HepG2 (cell line): ENCODE results near the gene DNAAF8. TPM values are rescaled to one million over a fixed set of nuclear protein-coding genes. Genes with fewer than 3 reads are reported as not detected.

Source experiments
- ATAC-seq: fragments of 200-7000 bp; cut with Tn5 transposase; 3 replicates; pipeline ENCODE4 v1.9.1; 2020; ENCODE audit warnings: mild to moderate bottlenecking, moderate library complexity
- BruUV-seq: library from RNA; stranded (reverse); fragments of 400-500 nt; replicated peaks from 2 replicates; lab custom pipeline; 2021; lab: Mats Ljungman, UMichigan
- CTCF ChIA-PET: fragments of 300-600 bp; formaldehyde crosslinking; extraction: SDS; loops from one replicate; lab custom pipeline; 2021; ENCODE audit warnings: low total read pairs, inconsistent platforms, low intra/inter-chr PET ratio; lab: Yijun Ruan, JAX
- POLR2A ChIA-PET: fragments of 350-600 bp; sonication (Branson Sonifier 250); formaldehyde crosslinking; loops from one replicate; lab custom pipeline; 2020; ENCODE audit warnings: antibody characterized with exemption, inconsistent platforms; lab: Yijun Ruan, JAX
- DNase-seq: peaks from one replicate; pipeline ENCODE4 v3.0.0-alpha.2; 2015; ENCODE audit warnings: low spot score
- FAIRE-seq: peaks from 3 replicates; lab custom pipeline; 2011; peaks lifted over from hg19 to GRCh38; lab: Jason Lieb, UNC
- H2AFZ ChIP-seq: one replicate; pipeline ENCODE4 v1.6.1; 2011; ENCODE audit warnings: low read length, inconsistent platforms
- H3K27ac ChIP-seq: fragments of 300-600 bp; 3 replicates; pipeline ENCODE4 v1.8.0; 2011; ENCODE audit warnings: mixed run types, mild to moderate bottlenecking, mixed read lengths, low read length, inconsistent platforms; ENCODE audit not compliant: insufficient read depth; ENCODE audit errors: extremely low read length
- H3K27me3 ChIP-seq, 2 experiments: fragments of 200-600 bp in 1 of 2; 2 replicates in 1 of 2; 3 replicates in 1 of 2; pipeline versions ENCODE4 v1.6.0 to v1.8.0; 2011; ENCODE audit warnings: low read length in 2 of 2, mild to moderate bottlenecking in 2 of 2, moderate library complexity in 2 of 2, inconsistent platforms in 1 of 2; ENCODE audit not compliant: insufficient read depth in 2 of 2, control insufficient read depth in 1 of 2
- H3K36me3 ChIP-seq, 2 experiments: fragments of 200-600 bp in 1 of 2; replicated peaks in 1 of 2; 2 replicates in 1 of 2; 3 replicates in 1 of 2; pipeline versions ENCODE4 v1.5.1 to v1.8.0; 2011; ENCODE audit warnings: low read length in 2 of 2, inconsistent platforms in 1 of 2; ENCODE audit not compliant: insufficient read depth in 2 of 2, control insufficient read depth in 1 of 2
- H3K4me1 ChIP-seq: 2 replicates; pipeline ENCODE4 v1.5.1; 2012; ENCODE audit warnings: low read length, inconsistent platforms; ENCODE audit not compliant: insufficient read depth
- H3K4me2 ChIP-seq: 2 replicates; pipeline ENCODE4 v1.6.0; 2011; ENCODE audit warnings: low read depth, low read length, inconsistent platforms
- H3K4me3 ChIP-seq, 3 experiments: fragments of 200-600 bp in 1 of 3; sonication (generic), shearing (Covaris generic) in 1 of 3; replicated peaks in 1 of 3; 2 replicates each; pipeline ENCODE4 v1.5.1; 2011 to 2016; ENCODE audit warnings: low read length in 3 of 3, inconsistent platforms in 2 of 3, low read depth in 2 of 3, mild to moderate bottlenecking in 2 of 3, control low read depth in 1 of 3, mixed read lengths in 1 of 3; ENCODE audit not compliant: insufficient read depth in 1 of 3
- H3K79me2 ChIP-seq: one replicate; pipeline ENCODE4 v1.6.1; 2011; ENCODE audit warnings: low read length, inconsistent platforms; ENCODE audit not compliant: insufficient read depth
- H3K9ac ChIP-seq: 2 replicates; pipeline ENCODE4 v1.6.0; 2011; ENCODE audit warnings: mild to moderate bottlenecking, low read depth, low read length, inconsistent platforms; ENCODE audit not compliant: insufficient read depth
- H3K9me3 ChIP-seq: 2 replicates; pipeline ENCODE4 v1.5.1; 2012; ENCODE audit warnings: mild to moderate bottlenecking, low read length
- H4K20me1 ChIP-seq: 2 replicates; pipeline ENCODE4 v1.6.0; 2011; ENCODE audit warnings: inconsistent platforms, mild to moderate bottlenecking, low read length, moderate library complexity; ENCODE audit not compliant: insufficient read depth
- GATAD2A ChIP-seq: IDR thresholded peaks from 2 replicates; pipeline ENCODE4 v1.6.1; 2016
- GZF1 ChIP-seq: sonication (generic); formaldehyde crosslinking; IDR thresholded peaks from 2 replicates; pipeline ENCODE4 v1.5.1; 2020; ENCODE audit warnings: mild to moderate bottlenecking, missing genetic modification reagents
- RFX3 ChIP-seq: IDR thresholded peaks from 2 replicates; pipeline ENCODE4 v1.6.1; 2016; ENCODE audit warnings: missing biosample characterization, missing genetic modification reagents
- ZFP1 ChIP-seq: IDR thresholded peaks from 2 replicates; pipeline ENCODE4 v1.6.1; 2016
- ZNF674 ChIP-seq: sonication (generic); formaldehyde crosslinking; IDR thresholded peaks from 2 replicates; pipeline ENCODE4 v1.5.0; 2020; ENCODE audit warnings: low read depth, mild to moderate bottlenecking, missing genetic modification reagents
- ZNF773 ChIP-seq: sonication (generic); formaldehyde crosslinking; IDR thresholded peaks from 2 replicates; pipeline ENCODE4 v1.4.0; 2020; ENCODE audit warnings: missing genetic modification reagents, borderline replicate concordance
- WGBS: methylation state at CpG from one replicate; pipeline ENCODE4 v1.1.6; 2017; ENCODE audit warnings: low lambda C conversion rate; 5-methylcytosine and 5-hydroxymethylcytosine counted together
- in situ Hi-C: cut with HindIII; loops from 2 replicates; pipeline ENCODE4 v1.10.0; 2017; ENCODE audit warnings: low pct_unique_long_range_greater_than_20kb; ENCODE audit not compliant: extremely low pct_ligation_motif_present
- intact Hi-C: fragments of 100-400 bp; cut with micrococcal nuclease; formaldehyde crosslinking; loops from one replicate; pipeline ENCODE4 v1.10.0; 2022; ENCODE audit not compliant: unreplicated experiment
- polyA plus RNA-seq, 8 experiments: library from polyadenylated mRNA; depleted of rRNA in 3 of 8; stranded (reverse) in 7 of 8; unstranded in 1 of 8; fragments of >200 nt; fragmentation: Illumina TruSeq in 4 of 8; extraction: Trizol in 4 of 8; gene quantifications; 2 replicates each; pipeline versions ENCODE4 v1.2.1 to v1.2.3, GENCODE V29; 2011 to 2016; ENCODE audit warnings: low read depth in 4 of 8, missing spikeins in 1 of 8, mixed read lengths in 1 of 8; ENCODE audit not compliant: insufficient read depth in 1 of 8
- total RNA-seq, 5 experiments: library from RNA; depleted of rRNA; stranded (reverse); fragments of >200 nt; fragmentation: Illumina TruSeq; extraction: Trizol; gene quantifications; 2 replicates each; pipeline ENCODE4 v1.2.3, GENCODE V29; 2016; ENCODE audit warnings: low read depth in 1 of 5
- TF ChIP-seq, protein P1 (sequence below): sonication (generic); formaldehyde crosslinking; IDR thresholded peaks from 2 replicates; pipeline ENCODE4 v1.4.0; 2020; ENCODE audit warnings: low read depth, mild to moderate bottlenecking, missing genetic modification reagents
- TF ChIP-seq, protein P2 (sequence below): sonication (generic); formaldehyde crosslinking; IDR thresholded peaks from 2 replicates; pipeline ENCODE4 v1.8.0; 2022; ENCODE audit warnings: mild to moderate bottlenecking, missing genetic modification reagents, moderate library complexity
- TF ChIP-seq, protein P3 (sequence below): sonication (generic); formaldehyde crosslinking; IDR thresholded peaks from 2 replicates; pipeline ENCODE4 v1.4.0; 2020; ENCODE audit warnings: mild to moderate bottlenecking, missing genetic modification reagents
- TF ChIP-seq, protein P4 (sequence below): IDR thresholded peaks from 2 replicates; pipeline ENCODE4 v1.6.1; 2012; ENCODE audit warnings: low read depth, low read length, improper control_type of control experiment

DNAAF8 gene
- total and polyA plus RNA-seq, 2 of the 13 experiments (the other 11 are each of a cell fraction or from before 2014, with no cell fraction given): 0.44 TPM; not detected in 1

DNA sequence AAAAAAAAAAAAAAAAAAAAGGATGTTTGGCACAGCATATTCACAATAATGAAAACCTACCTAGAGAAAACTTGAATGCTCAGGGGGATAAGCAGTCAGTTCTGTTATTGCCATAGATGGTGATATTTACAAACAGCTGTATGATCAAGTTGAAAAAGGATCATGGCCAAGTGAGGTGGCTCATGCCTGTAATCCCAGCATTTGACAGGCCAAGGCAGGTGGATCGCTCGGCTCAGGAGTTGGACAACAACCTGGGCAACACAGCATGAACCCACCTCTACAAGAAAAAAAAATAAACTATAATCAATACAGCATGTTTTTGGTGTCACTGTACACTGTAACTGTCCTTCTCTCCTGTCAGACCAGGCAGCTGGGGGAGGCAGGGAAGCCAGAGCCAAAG is 19.3 kb upstream of the DNAAF8 start:
- no peaks in the 10 kb centered on the region for H4K20me1 ChIP-seq
- in situ Hi-C loops (no loop called here), intact Hi-C loops (loop anchor here (5.0 kb wide), 1 partner anchor 242 kb away; the partner anchor contains the start of gene SEC14L5)
- peaks cover 11 to 33% of the 10 kb centered on the region in 2 experiments; a peak in 4 of 5 replicates for H3K36me3 ChIP-seq
- no peaks in the 10 kb centered on the region for H3K4me1 ChIP-seq
- ATAC-seq: no peak
- WGBS: 100% methylated on average over 2 of the region's 2 CpGs
- no TSS peak for BruUV-seq
- no peak overlapping the region for H3K4me2 ChIP-seq
- CTCF ChIA-PET: no interaction called here
- no peak for DNase-seq
- no peak overlapping the region for H3K27ac ChIP-seq
- H3K9me3 ChIP-seq: no peaks in the 10 kb centered on the region
- TF ChIP-seq GZF1 (CRISPR knock-in tag) (no peak), ZNF674 (CRISPR knock-in tag) (no peak), ZFP1 (CRISPR knock-in tag) (no peak), ZNF773 (CRISPR knock-in tag) (no peak), GATAD2A (CRISPR knock-in tag) (no peak), RFX3 (no peak)
- TF ChIP-seq, protein P1, sequence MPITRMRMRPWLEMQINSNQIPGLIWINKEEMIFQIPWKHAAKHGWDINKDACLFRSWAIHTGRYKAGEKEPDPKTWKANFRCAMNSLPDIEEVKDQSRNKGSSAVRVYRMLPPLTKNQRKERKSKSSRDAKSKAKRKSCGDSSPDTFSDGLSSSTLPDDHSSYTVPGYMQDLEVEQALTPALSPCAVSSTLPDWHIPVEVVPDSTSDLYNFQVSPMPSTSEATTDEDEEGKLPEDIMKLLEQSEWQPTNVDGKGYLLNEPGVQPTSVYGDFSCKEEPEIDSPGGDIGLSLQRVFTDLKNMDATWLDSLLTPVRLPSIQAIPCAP (CRISPR knock-in tag): no peak
- TF ChIP-seq, protein P2, sequence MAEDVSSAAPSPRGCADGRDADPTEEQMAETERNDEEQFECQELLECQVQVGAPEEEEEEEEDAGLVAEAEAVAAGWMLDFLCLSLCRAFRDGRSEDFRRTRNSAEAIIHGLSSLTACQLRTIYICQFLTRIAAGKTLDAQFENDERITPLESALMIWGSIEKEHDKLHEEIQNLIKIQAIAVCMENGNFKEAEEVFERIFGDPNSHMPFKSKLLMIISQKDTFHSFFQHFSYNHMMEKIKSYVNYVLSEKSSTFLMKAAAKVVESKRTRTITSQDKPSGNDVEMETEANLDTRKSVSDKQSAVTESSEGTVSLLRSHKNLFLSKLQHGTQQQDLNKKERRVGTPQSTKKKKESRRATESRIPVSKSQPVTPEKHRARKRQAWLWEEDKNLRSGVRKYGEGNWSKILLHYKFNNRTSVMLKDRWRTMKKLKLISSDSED (CRISPR knock-in tag): no peak
- TF ChIP-seq, protein P3, sequence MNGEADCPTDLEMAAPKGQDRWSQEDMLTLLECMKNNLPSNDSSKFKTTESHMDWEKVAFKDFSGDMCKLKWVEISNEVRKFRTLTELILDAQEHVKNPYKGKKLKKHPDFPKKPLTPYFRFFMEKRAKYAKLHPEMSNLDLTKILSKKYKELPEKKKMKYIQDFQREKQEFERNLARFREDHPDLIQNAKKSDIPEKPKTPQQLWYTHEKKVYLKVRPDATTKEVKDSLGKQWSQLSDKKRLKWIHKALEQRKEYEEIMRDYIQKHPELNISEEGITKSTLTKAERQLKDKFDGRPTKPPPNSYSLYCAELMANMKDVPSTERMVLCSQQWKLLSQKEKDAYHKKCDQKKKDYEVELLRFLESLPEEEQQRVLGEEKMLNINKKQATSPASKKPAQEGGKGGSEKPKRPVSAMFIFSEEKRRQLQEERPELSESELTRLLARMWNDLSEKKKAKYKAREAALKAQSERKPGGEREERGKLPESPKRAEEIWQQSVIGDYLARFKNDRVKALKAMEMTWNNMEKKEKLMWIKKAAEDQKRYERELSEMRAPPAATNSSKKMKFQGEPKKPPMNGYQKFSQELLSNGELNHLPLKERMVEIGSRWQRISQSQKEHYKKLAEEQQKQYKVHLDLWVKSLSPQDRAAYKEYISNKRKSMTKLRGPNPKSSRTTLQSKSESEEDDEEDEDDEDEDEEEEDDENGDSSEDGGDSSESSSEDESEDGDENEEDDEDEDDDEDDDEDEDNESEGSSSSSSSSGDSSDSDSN (CRISPR knock-in tag): no peak
- TF ChIP-seq, protein P4, sequence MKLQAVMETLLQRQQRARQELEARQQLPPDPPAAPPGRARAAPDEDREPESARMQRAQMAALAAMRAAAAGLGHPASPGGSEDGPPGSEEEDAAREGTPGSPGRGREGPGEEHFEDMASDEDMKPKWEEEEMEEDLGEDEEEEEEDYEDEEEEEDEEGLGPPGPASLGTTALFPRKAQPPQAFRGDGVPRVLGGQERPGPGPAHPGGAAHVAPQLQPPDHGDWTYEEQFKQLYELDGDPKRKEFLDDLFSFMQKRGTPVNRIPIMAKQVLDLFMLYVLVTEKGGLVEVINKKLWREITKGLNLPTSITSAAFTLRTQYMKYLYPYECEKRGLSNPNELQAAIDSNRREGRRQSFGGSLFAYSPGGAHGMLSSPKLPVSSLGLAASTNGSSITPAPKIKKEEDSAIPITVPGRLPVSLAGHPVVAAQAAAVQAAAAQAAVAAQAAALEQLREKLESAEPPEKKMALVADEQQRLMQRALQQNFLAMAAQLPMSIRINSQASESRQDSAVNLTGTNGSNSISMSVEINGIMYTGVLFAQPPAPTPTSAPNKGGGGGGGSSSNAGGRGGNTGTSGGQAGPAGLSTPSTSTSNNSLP: no peak
- no peak overlapping the region for H2AFZ ChIP-seq
- H3K27me3 ChIP-seq: no peaks in the 10 kb centered on the region
- POLR2A ChIA-PET: no interaction called here
- H3K4me3 ChIP-seq: no peak overlapping the region
- no peaks in the 10 kb centered on the region for H3K79me2 ChIP-seq
- FAIRE-seq: no peak
- H3K9ac ChIP-seq: no peak overlapping the region
